ENCODE results near the gene PZP.

- TF ChIP-seq TAF1 (IDR thresholded peaks at IDR 0.05; ENCODE audit: borderline replicate concordance, low read depth, low read length) (no peak), POLR2AphosphoS5 (IDR thresholded peaks at IDR 0.05; ENCODE audit: low read depth, low read length) (no peak), POLR2A (IDR thresholded peaks at IDR 0.05; ENCODE audit: low read depth, low read length) (no peak)
Observed at GRCh38 chr12:9221483-9221882, 13.3 kb upstream of the PZP start.

Measured in GM12892 (cell line).